Measurements from ENCODE around the gene JHY.

JHY gene

DNA sequence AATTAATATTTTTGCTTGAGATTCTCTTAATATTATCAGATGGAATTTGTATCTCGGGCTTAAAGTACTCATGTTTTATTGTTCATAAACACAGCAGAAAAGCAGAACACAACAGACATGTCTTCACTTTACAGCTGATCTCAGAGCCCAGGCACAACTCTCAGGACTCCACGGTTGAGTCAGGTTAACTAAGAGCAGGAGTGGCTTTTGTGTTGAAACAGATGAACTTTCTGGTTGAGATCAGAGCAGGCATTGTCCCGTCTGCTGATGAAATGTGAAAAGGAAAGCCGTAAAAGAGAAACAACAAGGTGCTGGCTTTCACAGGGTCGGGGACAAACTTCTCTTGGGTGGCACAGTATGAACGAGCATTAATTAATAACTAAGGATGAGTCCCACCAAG lies 49.0 kb downstream of the JHY start:
- Histone ChIP-seq H3K27ac (ENCODE audit: low read depth, low read length) (no peak overlapping the region), H3K36me3 (ENCODE audit: control insufficient read depth in 1 of 2, insufficient read depth in 2 of 2, low read length in 2 of 2) (no peaks in the 10 kb centered on the region), H3K9ac (ENCODE audit: low read depth in 1 of 2, low read length in 2 of 2) (no peak overlapping the region), H3K4me1 (ENCODE audit: control insufficient read depth in 1 of 2, insufficient read depth in 2 of 2, low read length in 2 of 2) (no peaks in the 10 kb centered on the region), H3K27me3 (ENCODE audit: control insufficient read depth in 1 of 2, insufficient read depth in 2 of 2, low read length in 2 of 2) (no peaks in the 10 kb centered on the region), H3K9me3 (ENCODE audit: control insufficient read depth in 1 of 2, low read length in 2 of 2) (no peaks in the 10 kb centered on the region), H3K4me3 (ENCODE audit: low read depth in 1 of 2, low read length in 2 of 2) (no peak overlapping the region)

DNA sequence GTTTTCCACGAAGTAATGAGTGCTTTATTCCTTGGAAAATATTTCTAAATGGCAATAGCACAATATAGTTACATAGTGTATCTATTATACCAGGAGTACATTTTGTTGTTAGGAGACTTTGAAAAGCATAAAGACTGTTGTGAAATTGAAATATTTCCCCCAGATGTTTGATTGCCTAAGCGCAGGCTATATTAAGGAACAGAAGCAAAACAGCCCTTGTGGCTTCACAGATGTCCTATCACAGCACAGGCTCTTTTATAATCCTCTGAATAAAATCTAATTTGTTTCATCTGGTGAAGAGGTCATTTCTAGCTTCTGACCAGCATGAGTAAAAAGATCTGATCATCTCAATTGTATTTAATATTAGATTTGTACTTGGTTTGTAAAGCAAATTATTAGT lies 50.9 kb downstream of the JHY start:
- Histone ChIP-seq H3K4me3 (ENCODE audit: low read depth in 1 of 2, low read length in 2 of 2) (no peak overlapping the region), H3K27ac (ENCODE audit: low read depth, low read length) (no peak overlapping the region), H3K9me3 (ENCODE audit: control insufficient read depth in 1 of 2, low read length in 2 of 2) (no peaks in the 10 kb centered on the region), H3K4me1 (ENCODE audit: control insufficient read depth in 1 of 2, insufficient read depth in 2 of 2, low read length in 2 of 2) (no peaks in the 10 kb centered on the region), H3K27me3 (ENCODE audit: control insufficient read depth in 1 of 2, insufficient read depth in 2 of 2, low read length in 2 of 2) (no peaks in the 10 kb centered on the region), H3K9ac (ENCODE audit: low read depth in 1 of 2, low read length in 2 of 2) (no peak overlapping the region), H3K36me3 (ENCODE audit: control insufficient read depth in 1 of 2, insufficient read depth in 2 of 2, low read length in 2 of 2) (no peaks in the 10 kb centered on the region)

GRCh38 chr11:122937983-122938382 lies 55.4 kb downstream of the JHY start:
- Histone ChIP-seq H3K9ac (ENCODE audit: low read depth in 1 of 2, low read length in 2 of 2) (no peak overlapping the region), H3K9me3 (ENCODE audit: control insufficient read depth in 1 of 2, low read length in 2 of 2) (no peaks in the 10 kb centered on the region), H3K4me1 (ENCODE audit: control insufficient read depth in 1 of 2, insufficient read depth in 2 of 2, low read length in 2 of 2) (no peaks in the 10 kb centered on the region), H3K4me3 (ENCODE audit: low read depth in 1 of 2, low read length in 2 of 2) (no peak overlapping the region), H3K27me3 (ENCODE audit: control insufficient read depth in 1 of 2, insufficient read depth in 2 of 2, low read length in 2 of 2) (no peaks in the 10 kb centered on the region), H3K27ac (ENCODE audit: low read depth, low read length) (no peak overlapping the region), H3K36me3 (ENCODE audit: control insufficient read depth in 1 of 2, insufficient read depth in 2 of 2, low read length in 2 of 2) (no peaks in the 10 kb centered on the region)

GRCh38 chr11:122938557-122938956 lies 56.0 kb downstream of the JHY start:
- Histone ChIP-seq H3K27me3 (ENCODE audit: control insufficient read depth in 1 of 2, insufficient read depth in 2 of 2, low read length in 2 of 2) (no peaks in the 10 kb centered on the region), H3K4me3 (ENCODE audit: low read depth in 1 of 2, low read length in 2 of 2) (no peak overlapping the region), H3K9me3 (ENCODE audit: control insufficient read depth in 1 of 2, low read length in 2 of 2) (no peaks in the 10 kb centered on the region), H3K4me1 (ENCODE audit: control insufficient read depth in 1 of 2, insufficient read depth in 2 of 2, low read length in 2 of 2) (no peaks in the 10 kb centered on the region), H3K36me3 (ENCODE audit: control insufficient read depth in 1 of 2, insufficient read depth in 2 of 2, low read length in 2 of 2) (no peaks in the 10 kb centered on the region), H3K27ac (ENCODE audit: low read depth, low read length) (no peak overlapping the region), H3K9ac (ENCODE audit: low read depth in 1 of 2, low read length in 2 of 2) (no peak overlapping the region)

DNA sequence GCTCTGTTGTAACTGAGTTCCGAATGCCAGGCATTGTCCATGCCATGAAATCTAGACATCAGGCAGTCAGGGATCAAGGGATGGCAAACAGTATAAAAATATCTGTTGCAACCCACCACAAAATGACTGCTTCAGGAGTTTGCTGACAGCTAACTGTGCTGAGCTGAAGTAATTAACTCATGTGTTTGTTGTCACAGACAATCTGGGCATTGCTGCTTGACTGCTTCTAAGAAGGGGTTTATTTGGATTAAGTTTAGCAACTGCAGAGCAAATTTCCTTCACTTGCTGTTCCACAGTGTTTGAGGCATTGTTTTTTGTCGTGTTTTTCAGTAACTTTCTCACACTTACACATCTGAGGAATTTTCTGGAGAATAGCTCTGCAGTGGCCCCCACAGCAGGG lies 68.7 kb downstream of the JHY start:
- H3K4me1 ChIP-seq (ENCODE audit: control insufficient read depth in 1 of 2, insufficient read depth in 2 of 2, low read length in 2 of 2), result no peaks in the 10 kb centered on the region
- no peaks in the 10 kb centered on the region for H3K36me3 ChIP-seq (ENCODE audit: control insufficient read depth in 1 of 2, insufficient read depth in 2 of 2, low read length in 2 of 2)
- H3K9ac ChIP-seq (ENCODE audit: low read depth in 1 of 2, low read length in 2 of 2), result no peak overlapping the region
- H3K27me3 ChIP-seq (ENCODE audit: control insufficient read depth in 1 of 2, insufficient read depth in 2 of 2, low read length in 2 of 2), result no peaks in the 10 kb centered on the region
- no peak overlapping the region for H3K27ac ChIP-seq (ENCODE audit: low read depth, low read length)
- no peak overlapping the region for H3K4me3 ChIP-seq (ENCODE audit: low read depth in 1 of 2, low read length in 2 of 2)
- no peaks in the 10 kb centered on the region for H3K9me3 ChIP-seq (ENCODE audit: control insufficient read depth in 1 of 2, low read length in 2 of 2)

DNA sequence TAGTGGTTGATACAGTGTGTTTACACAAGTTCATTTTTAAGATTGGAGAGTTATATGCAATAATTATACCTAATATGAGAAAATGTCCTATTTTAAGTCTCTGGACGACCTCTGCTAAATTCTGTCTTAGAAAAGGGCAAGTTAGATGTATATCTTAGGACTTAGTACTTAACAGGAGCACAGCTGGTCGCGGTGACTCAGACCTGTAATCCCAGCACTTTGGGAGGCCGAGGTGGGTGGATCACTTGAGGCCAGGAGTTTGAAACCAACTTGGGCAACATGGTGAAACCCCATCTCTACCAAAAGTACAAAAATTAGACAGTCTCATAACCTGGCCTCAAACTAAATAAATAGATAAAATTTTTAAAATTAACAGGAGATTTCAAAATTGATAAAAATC lies 71.9 kb downstream of the JHY start:
- no peaks in the 10 kb centered on the region for H3K9me3 ChIP-seq (ENCODE audit: control insufficient read depth in 1 of 2, low read length in 2 of 2)
- no peak overlapping the region for H3K27ac ChIP-seq (ENCODE audit: low read depth, low read length)
- no peaks in the 10 kb centered on the region for H3K27me3 ChIP-seq (ENCODE audit: control insufficient read depth in 1 of 2, insufficient read depth in 2 of 2, low read length in 2 of 2)
- no peaks in the 10 kb centered on the region for H3K4me1 ChIP-seq (ENCODE audit: control insufficient read depth in 1 of 2, insufficient read depth in 2 of 2, low read length in 2 of 2)
- H3K4me3 ChIP-seq (ENCODE audit: low read depth in 1 of 2, low read length in 2 of 2), result no peak overlapping the region
- no peak overlapping the region for H3K9ac ChIP-seq (ENCODE audit: low read depth in 1 of 2, low read length in 2 of 2)
- H3K36me3 ChIP-seq (ENCODE audit: control insufficient read depth in 1 of 2, insufficient read depth in 2 of 2, low read length in 2 of 2), result no peaks in the 10 kb centered on the region

GRCh38 chr11:122963961-122964360 lies 81.4 kb downstream of the JHY start:
- Histone ChIP-seq H3K27ac (ENCODE audit: low read depth, low read length) (no peak overlapping the region), H3K4me3 (ENCODE audit: low read depth in 1 of 2, low read length in 2 of 2) (no peak overlapping the region), H3K4me1 (ENCODE audit: control insufficient read depth in 1 of 2, insufficient read depth in 2 of 2, low read length in 2 of 2) (no peaks in the 10 kb centered on the region), H3K9me3 (ENCODE audit: control insufficient read depth in 1 of 2, low read length in 2 of 2) (no peaks in the 10 kb centered on the region), H3K9ac (ENCODE audit: low read depth in 1 of 2, low read length in 2 of 2) (no peak overlapping the region), H3K36me3 (ENCODE audit: control insufficient read depth in 1 of 2, insufficient read depth in 2 of 2, low read length in 2 of 2) (no peaks in the 10 kb centered on the region), H3K27me3 (ENCODE audit: control insufficient read depth in 1 of 2, insufficient read depth in 2 of 2, low read length in 2 of 2) (no peaks in the 10 kb centered on the region)

DNA sequence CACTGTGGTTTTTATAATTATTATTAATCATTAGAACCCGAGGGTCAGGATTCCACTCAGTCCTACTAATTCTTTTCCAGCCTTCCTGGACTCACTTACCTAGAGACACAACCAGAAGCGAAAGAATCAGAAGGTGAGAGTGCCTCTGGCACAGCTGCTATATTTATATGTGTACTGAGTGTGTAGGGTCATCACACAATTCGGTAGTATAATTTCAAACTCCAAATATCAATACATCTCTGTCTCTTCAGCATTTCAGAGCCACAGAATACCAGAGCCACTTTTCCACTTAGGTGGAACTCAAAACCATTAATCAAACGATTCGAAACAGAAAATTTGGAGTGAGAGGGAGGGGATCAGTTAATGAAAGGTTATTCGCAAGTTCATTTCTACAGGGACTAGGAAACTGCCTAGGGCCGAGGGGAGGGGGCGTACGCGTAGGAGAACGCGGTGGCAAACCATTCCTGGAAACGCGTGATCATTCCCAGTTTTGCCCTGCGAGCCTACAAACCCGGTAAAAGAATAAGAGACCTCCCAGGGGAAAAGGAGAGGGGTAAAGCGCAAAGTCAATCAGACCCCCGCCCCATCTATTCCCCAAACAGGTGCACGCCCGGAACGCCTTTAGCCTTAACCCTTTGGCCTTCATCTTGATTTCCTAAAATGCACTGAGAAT lies 93.6 kb downstream of the JHY start:
- Histone ChIP-seq H3K27me3 (ENCODE audit: control insufficient read depth in 1 of 2, insufficient read depth in 2 of 2, low read length in 2 of 2) (peaks cover 63 to 78% of the 10 kb centered on the region in 2 donors), H3K9ac (ENCODE audit: low read depth in 1 of 2, low read length in 2 of 2) (no peak overlapping the region), H3K9me3 (ENCODE audit: control insufficient read depth in 1 of 2, low read length in 2 of 2) (no peaks in the 10 kb centered on the region), H3K27ac (ENCODE audit: low read depth, low read length) (no peak overlapping the region), H3K4me3 (ENCODE audit: low read depth in 1 of 2, low read length in 2 of 2) (no peak overlapping the region), H3K36me3 (ENCODE audit: control insufficient read depth in 1 of 2, insufficient read depth in 2 of 2, low read length in 2 of 2) (no peaks in the 10 kb centered on the region), H3K4me1 (ENCODE audit: control insufficient read depth in 1 of 2, insufficient read depth in 2 of 2, low read length in 2 of 2) (no peaks in the 10 kb centered on the region)

- Histone ChIP-seq H3K27ac (ENCODE audit: low read depth, low read length) (no peak overlapping the region), H3K9ac (ENCODE audit: low read depth in 1 of 2, low read length in 2 of 2) (no peak overlapping the region), H3K27me3 (ENCODE audit: control insufficient read depth in 1 of 2, insufficient read depth in 2 of 2, low read length in 2 of 2) (peaks cover 68 to 85% of the 10 kb centered on the region in 2 donors), H3K36me3 (ENCODE audit: control insufficient read depth in 1 of 2, insufficient read depth in 2 of 2, low read length in 2 of 2) (no peaks in the 10 kb centered on the region), H3K4me3 (ENCODE audit: low read depth in 1 of 2, low read length in 2 of 2) (no peak overlapping the region), H3K4me1 (ENCODE audit: control insufficient read depth in 1 of 2, insufficient read depth in 2 of 2, low read length in 2 of 2) (no peaks in the 10 kb centered on the region), H3K9me3 (ENCODE audit: control insufficient read depth in 1 of 2, low read length in 2 of 2) (no peaks in the 10 kb centered on the region)
These were observed 94.3 kb downstream of the JHY start for GRCh38 chr11:122976734-122977469.

GRCh38 chr11:122977470-122978298 lies 95.1 kb downstream of the JHY start:
- H3K9ac ChIP-seq (ENCODE audit: low read depth in 1 of 2, low read length in 2 of 2), result no peak overlapping the region
- no peak overlapping the region for H3K27ac ChIP-seq (ENCODE audit: low read depth, low read length)
- H3K4me1 ChIP-seq (ENCODE audit: control insufficient read depth in 1 of 2, insufficient read depth in 2 of 2, low read length in 2 of 2), result no peaks in the 10 kb centered on the region
- H3K27me3 ChIP-seq (ENCODE audit: control insufficient read depth in 1 of 2, insufficient read depth in 2 of 2, low read length in 2 of 2), result peaks cover 74 to 93% of the 10 kb centered on the region in 2 donors
- no peak overlapping the region for H3K4me3 ChIP-seq (ENCODE audit: low read depth in 1 of 2, low read length in 2 of 2)
- H3K36me3 ChIP-seq (ENCODE audit: control insufficient read depth in 1 of 2, insufficient read depth in 2 of 2, low read length in 2 of 2), result no peaks in the 10 kb centered on the region
- no peaks in the 10 kb centered on the region for H3K9me3 ChIP-seq (ENCODE audit: control insufficient read depth in 1 of 2, low read length in 2 of 2)

All from duodenal mucosa (tissue), 2 donors.